HG03521 (cell line): ENCODE results near the gene GRM2.
"Not testable (repeated sequence)": the region's sequence is repeated elsewhere in the genome, so short reads cannot be mapped to it uniquely, and the experiment has no call there.

Source experiments
- ATAC-seq: cut with Tn5 transposase; IDR thresholded peaks from one replicate; pipeline ENCODE4 v1.9.1; 2021; ENCODE audit warnings: mild to moderate bottlenecking, moderate library complexity; ENCODE audit not compliant: unreplicated experiment

Gene GRM2

GRCh38 chr3:51720292-51721061, 13.6 kb downstream of the GRM2 start:
- ATAC-seq, result no peak

- no peak for ATAC-seq
These were observed 14.3 kb downstream of the GRM2 start for GRCh38 chr3:51721062-51721745.

- ATAC-seq, result no peak
These were observed 15.5 kb downstream of the GRM2 start for GRCh38 chr3:51722362-51722761.

GRCh38 chr3:51727500-51727899, 20.6 kb downstream of the GRM2 start:
- ATAC-seq, result no peak

GRCh38 chr3:51729042-51729633, 22.3 kb downstream of the GRM2 start:
- no peak for ATAC-seq

GRCh38 chr3:51733859-51734571, 27.1 kb downstream of the GRM2 start:
- ATAC-seq, result no peak

GRCh38 chr3:51734572-51734907, 27.7 kb downstream of the GRM2 start:
- no peak for ATAC-seq

GRCh38 chr3:51735039-51735438, 28.2 kb downstream of the GRM2 start:
- no peak for ATAC-seq

GRCh38 chr3:51735950-51736349, 29.1 kb downstream of the GRM2 start:
- ATAC-seq, result no peak

GRCh38 chr3:51739110-51739509, 32.2 kb downstream of the GRM2 start:
- no peak for ATAC-seq

GRCh38 chr3:51742320-51742719, 35.5 kb downstream of the GRM2 start:
- not testable (repeated sequence) for ATAC-seq

GRCh38 chr3:51742978-51743377, 36.1 kb downstream of the GRM2 start:
- not testable (repeated sequence) for ATAC-seq

- ATAC-seq, result no peak
These were observed 41.0 kb downstream of the GRM2 start for GRCh38 chr3:51747840-51748239.

- no peak for ATAC-seq
These were observed 41.5 kb downstream of the GRM2 start for GRCh38 chr3:51748327-51748726.

GRCh38 chr3:51750878-51751277, 44.0 kb downstream of the GRM2 start:
- ATAC-seq, result no peak

GRCh38 chr3:51751287-51751686, 44.4 kb downstream of the GRM2 start:
- ATAC-seq, result no peak

- ATAC-seq, result not testable (repeated sequence)
These were observed 47.2 kb downstream of the GRM2 start for GRCh38 chr3:51753763-51754750.

GRCh38 chr3:51759203-51759602, 52.3 kb downstream of the GRM2 start:
- no peak for ATAC-seq
